ENCODE data around the gene APMAP.

- no peak for TF ChIP-seq CTCF (IDR thresholded peaks at IDR 0.05; ENCODE audit: insufficient read depth, low read length, poor library complexity, severe bottlenecking)
- no peak for TF ChIP-seq EZH2phosphoT487 (conservative IDR thresholded peaks at IDR 0.05; ENCODE audit: low read length)
Measured at GRCh38 chr20:24970754-24971153, 21.8 kb downstream of the APMAP start.
